SH-SY5Y (cell line): ENCODE data around the gene ZNF484.

Source experiments
- GATA2 ChIP-seq: IDR thresholded peaks from 2 replicates; pipeline ENCODE4 v1.6.1; 2011; ENCODE audit warnings: mild to moderate bottlenecking, low read depth, low read length
- GATA3 ChIP-seq: IDR thresholded peaks from 2 replicates; pipeline ENCODE4 v1.6.1; 2011; ENCODE audit warnings: low read depth, mild to moderate bottlenecking, low read length, moderate library complexity

GRCh38 chr9:92853716-92854115 is 24.1 kb downstream of the ZNF484 start:
- no peak for TF ChIP-seq GATA3
- no peak for TF ChIP-seq GATA2
